CD14-positive monocyte (primary cell): Measurements from ENCODE around the gene UNC5C. TPM values are rescaled to one million over a fixed set of nuclear protein-coding genes. Genes with fewer than 3 reads are reported as not detected.

ENCODE experiments used
- DNase-seq, 3 donors: peaks; one replicate each; pipeline ENCODE4 v3.0.0-alpha.2; 2011 to 2022
- H2AFZ ChIP-seq: 2 replicates; pipeline ENCODE4 v1.6.0; 2012; ENCODE audit warnings: mild to moderate bottlenecking, low read depth, low read length, inconsistent platforms; ENCODE audit not compliant: insufficient read depth, poor library complexity, severe bottlenecking
- H3K27ac ChIP-seq, 2 donors: 1 replicate in 1 of 2; 2 replicates in 1 of 2; pipeline ENCODE4 v1.5.1; 2012 to 2013; ENCODE audit warnings: low read length in 2 of 2, control low read depth in 1 of 2, inconsistent platforms in 1 of 2, low read depth in 1 of 2, mild to moderate bottlenecking in 1 of 2
- H3K27me3 ChIP-seq, 2 donors: one replicate each; pipeline versions ENCODE4 v1.6.0 to v1.6.1; 2011 to 2013; ENCODE audit warnings: low read length in 2 of 2; ENCODE audit not compliant: control insufficient read depth in 2 of 2, insufficient read depth in 2 of 2
- H3K36me3 ChIP-seq, 2 donors: replicated peaks in 1 of 2; 1 replicate in 1 of 2; 2 replicates in 1 of 2; pipeline versions ENCODE4 v1.5.1 to v1.6.1; 2012 to 2013; ENCODE audit warnings: low read length in 2 of 2, control low read depth in 1 of 2, inconsistent platforms in 1 of 2, mild to moderate bottlenecking in 1 of 2; ENCODE audit not compliant: insufficient read depth in 2 of 2, control insufficient read depth in 1 of 2
- H3K4me1 ChIP-seq, 2 donors: 1 replicate in 1 of 2; 2 replicates in 1 of 2; pipeline versions ENCODE4 v1.5.1 to v1.6.1; 2012 to 2013; ENCODE audit warnings: low read length in 2 of 2, control low read depth in 1 of 2, inconsistent platforms in 1 of 2, mild to moderate bottlenecking in 1 of 2, moderate library complexity in 1 of 2; ENCODE audit not compliant: insufficient read depth in 2 of 2, control insufficient read depth in 1 of 2
- H3K4me2 ChIP-seq: replicated peaks from 2 replicates; pipeline ENCODE3; 2012; ENCODE audit warnings: low read length, moderate library complexity, mild to moderate bottlenecking; ENCODE audit not compliant: poor library complexity, severe bottlenecking; ENCODE audit errors: extremely low read depth
- H3K4me3 ChIP-seq, 3 experiments: fragments of 200-600 bp in 1 of 3; sonication (generic) in 1 of 3; replicated peaks in 1 of 3; 1 replicate in 2 of 3; 2 replicates in 1 of 3; pipeline ENCODE4 v1.5.1; 2011 to 2013; ENCODE audit warnings: low read length in 3 of 3, mild to moderate bottlenecking in 3 of 3, control low read depth in 2 of 3, low read depth in 2 of 3, inconsistent platforms in 1 of 3, moderate library complexity in 1 of 3
- H3K79me2 ChIP-seq: 2 replicates; pipeline ENCODE4 v1.6.0; 2012; ENCODE audit warnings: mild to moderate bottlenecking, control low read depth, inconsistent platforms, low read length, moderate library complexity; ENCODE audit not compliant: insufficient read depth
- H3K9ac ChIP-seq: 2 replicates; pipeline ENCODE4 v1.6.0; 2017; ENCODE audit warnings: low read length, mild to moderate bottlenecking; ENCODE audit not compliant: insufficient read depth, poor library complexity, severe bottlenecking
- H3K9me3 ChIP-seq, 2 donors: replicated peaks in 1 of 2; 1 replicate in 1 of 2; 2 replicates in 1 of 2; pipeline versions ENCODE4 v1.5.1 to v1.6.1; 2012 to 2013; ENCODE audit warnings: low read length in 2 of 2, control low read depth in 1 of 2; ENCODE audit not compliant: control insufficient read depth in 1 of 2, insufficient read depth in 1 of 2
- H4K20me1 ChIP-seq: 2 replicates; pipeline ENCODE4 v1.6.0; 2012; ENCODE audit warnings: mild to moderate bottlenecking, low read length, control low read depth, moderate library complexity; ENCODE audit not compliant: insufficient read depth
- H3K27ac Mint-ChIP-seq, 7 donors: one replicate each; pipeline ENCODE4 v1.8.0; 2020; ENCODE audit warnings: mild to moderate bottlenecking in 7 of 7, mixed read lengths in 7 of 7, moderate library complexity in 6 of 7, inconsistent platforms in 2 of 7
- H3K27me3 Mint-ChIP-seq, 3 donors: one replicate each; pipeline ENCODE4 v1.8.0; 2021 to 2022; ENCODE audit warnings: low read depth in 3 of 3, mild to moderate bottlenecking in 3 of 3, mixed read lengths in 3 of 3, moderate library complexity in 3 of 3, inconsistent platforms in 1 of 3
- H3K36me3 Mint-ChIP-seq, 2 donors: one replicate each; pipeline ENCODE4 v1.8.0; 2020; ENCODE audit warnings: mixed read lengths in 2 of 2, inconsistent platforms in 1 of 2, mild to moderate bottlenecking in 1 of 2
- H3K4me1 Mint-ChIP-seq: one replicate; pipeline ENCODE4 v1.8.0; 2020; ENCODE audit warnings: mild to moderate bottlenecking, mixed read lengths
- H3K4me3 Mint-ChIP-seq, 2 donors: one replicate each; pipeline ENCODE4 v1.8.0; 2020; ENCODE audit warnings: mild to moderate bottlenecking in 2 of 2, mixed read lengths in 2 of 2, moderate library complexity in 1 of 2
- H3K9me3 Mint-ChIP-seq, 7 donors: one replicate each; pipeline ENCODE4 v1.8.0; 2020 to 2022; ENCODE audit warnings: mixed read lengths in 7 of 7, mild to moderate bottlenecking in 6 of 7, moderate library complexity in 6 of 7, inconsistent platforms in 2 of 7
- CTCF ChIP-seq: fragments of 200-600 bp; IDR thresholded peaks from one replicate; pipeline ENCODE4 v1.8.0; 2022; ENCODE audit warnings: antibody characterized with exemption, mild to moderate bottlenecking
- WGBS: methylation state at CpG from one replicate; pipeline ENCODE4 v1.1.5; 2013; ENCODE audit warnings: missing lambda C conversion rate; ENCODE audit not compliant: insufficient coverage; 5-methylcytosine and 5-hydroxymethylcytosine counted together
- intact Hi-C, 2 donors: fragments of 100-400 bp; cut with micrococcal nuclease; formaldehyde crosslinking; loops; one replicate each; pipeline versions ENCODE4 v1.15.0 to v1.15.1; 2023
- polyA plus RNA-seq, 3 donors: library from polyadenylated mRNA; depleted of rRNA in 1 of 3; unstranded in 2 of 3; stranded (reverse) in 1 of 3; fragments of 300-500 nt in 2 of 3; fragments of >200 nt in 1 of 3; fragmentation: Illumina TruSeq in 2 of 3; gene quantifications; 1 replicate in 2 of 3; 2 replicates in 1 of 3; pipeline ENCODE4 v1.2.3, GENCODE V29; 2012 to 2021

UNC5C gene
- polyA plus RNA-seq, 3 donors, result 0.03 TPM; not detected in 2

DNA sequence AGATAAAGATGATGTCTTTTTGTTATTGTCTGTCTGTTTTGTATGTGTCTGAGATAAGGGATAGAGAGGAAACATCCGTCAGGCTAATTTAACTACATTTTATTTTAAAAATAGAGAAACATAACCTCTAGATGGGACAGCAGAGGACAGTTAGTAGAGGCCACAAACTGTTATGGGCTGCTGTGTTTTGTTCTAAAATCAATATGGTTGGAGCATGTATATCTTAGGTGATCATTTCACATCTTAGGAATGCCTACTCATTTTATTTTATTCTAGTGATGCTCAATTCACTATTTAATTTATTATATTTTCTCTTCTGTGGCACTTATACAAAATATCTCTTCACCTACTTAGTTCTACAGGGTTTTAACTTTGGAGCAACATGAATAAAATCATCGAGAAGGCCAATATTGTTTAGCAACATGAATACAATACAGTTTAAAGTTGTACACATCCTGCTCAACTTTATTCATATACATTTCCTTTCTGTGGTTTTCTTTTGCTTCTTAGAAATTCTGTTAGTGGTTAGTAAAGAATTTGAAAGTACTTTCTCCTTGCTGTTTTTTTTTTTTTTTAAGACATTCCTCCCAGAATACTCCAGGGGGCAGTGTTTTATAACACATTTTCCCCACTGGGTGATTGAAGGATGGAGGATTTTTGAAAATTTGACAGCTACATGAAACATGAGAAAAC is 392.9 kb downstream of the UNC5C start:
- H3K9ac ChIP-seq, result no peak overlapping the region
- no peak overlapping the region for H2AFZ ChIP-seq
- H3K27me3 ChIP-seq, result no peaks in the 10 kb centered on the region
- no peaks in the 10 kb centered on the region for H4K20me1 ChIP-seq
- Mint-ChIP-seq H3K36me3 (no peaks in the 10 kb centered on the region), H3K27me3 (peaks cover 0 to 5% (median 0%) of the 10 kb centered on the region in 3 donors), H3K4me1 (peaks cover 4% of the 10 kb centered on the region), H3K27ac (no peak overlapping the region), H3K4me3 (peak overlapping the region in 1 of 2 donors; percentile 67), H3K9me3 (no peaks in the 10 kb centered on the region)
- no peaks in the 10 kb centered on the region for H3K4me1 ChIP-seq
- H3K9me3 ChIP-seq, result no peaks in the 10 kb centered on the region
- intact Hi-C loops, result loop anchor here in 1 of 2 donors (10.0 kb wide), 1 partner anchor 1199 kb away; no protein-coding TSS in a partner anchor
- H3K36me3 ChIP-seq, result no peaks in the 10 kb centered on the region
- H3K27ac ChIP-seq, result no peak overlapping the region
- no peak overlapping the region for H3K4me3 ChIP-seq
- TF ChIP-seq CTCF, result peak; percentile 85
- DNase-seq, result peak in 1 of 3 donors; percentile 3
- no peak overlapping the region for H3K4me2 ChIP-seq
- no CpG with 5 or more reads among the region's 2 CpGs for WGBS
- H3K79me2 ChIP-seq, result no peaks in the 10 kb centered on the region

- no peaks in the 10 kb centered on the region for H3K9me3 Mint-ChIP-seq
- Histone ChIP-seq H3K79me2 (no peaks in the 10 kb centered on the region), H3K9ac (no peak overlapping the region), H3K36me3 (no peaks in the 10 kb centered on the region), H3K27ac (no peak overlapping the region), H4K20me1 (no peaks in the 10 kb centered on the region), H3K9me3 (no peaks in the 10 kb centered on the region), H3K4me2 (no peak overlapping the region), H2AFZ (no peak overlapping the region), H3K27me3 (no peaks in the 10 kb centered on the region), H3K4me3 (no peak overlapping the region), H3K4me1 (no peaks in the 10 kb centered on the region)
- intact Hi-C loops, result loop anchor here in 1 of 2 donors (10.0 kb wide), 1 partner anchor 1202 kb away; no protein-coding TSS in a partner anchor
- no peak overlapping the region for H3K4me3 Mint-ChIP-seq
- H3K4me1 Mint-ChIP-seq, result peaks cover 4% of the 10 kb centered on the region
- no peaks in the 10 kb centered on the region for H3K36me3 Mint-ChIP-seq
- WGBS, result 91% methylated on average over 1 of the region's 5 CpGs
- no peak overlapping the region for H3K27ac Mint-ChIP-seq
- no peak for TF ChIP-seq CTCF
- peaks cover 0 to 3% (median 0%) of the 10 kb centered on the region in 3 donors for H3K27me3 Mint-ChIP-seq
- DNase-seq, result no peak
These were observed 395.6 kb downstream of the UNC5C start for GRCh38 chr4:95153182-95153581.
